Measurements from ENCODE around the gene LRRC56. TPM values are rescaled to one million over a fixed set of nuclear protein-coding genes. Genes with fewer than 3 reads are reported as not detected.

Gene LRRC56
- total RNA-seq, 1 donor = 0.94 TPM

- Histone ChIP-seq H3K27me3 (ENCODE audit: insufficient read depth, low read length) (no peaks in the 10 kb centered on the region), H3K4me3 (ENCODE audit: low read length) (no peak overlapping the region), H3K4me1 (ENCODE audit: insufficient read depth, low read length) (no peaks in the 10 kb centered on the region), H3K9me3 (ENCODE audit: low read depth, low read length) (no peaks in the 10 kb centered on the region)
Measured at GRCh38 chr11:596374-596773, 59.0 kb downstream of the LRRC56 start.

DNA sequence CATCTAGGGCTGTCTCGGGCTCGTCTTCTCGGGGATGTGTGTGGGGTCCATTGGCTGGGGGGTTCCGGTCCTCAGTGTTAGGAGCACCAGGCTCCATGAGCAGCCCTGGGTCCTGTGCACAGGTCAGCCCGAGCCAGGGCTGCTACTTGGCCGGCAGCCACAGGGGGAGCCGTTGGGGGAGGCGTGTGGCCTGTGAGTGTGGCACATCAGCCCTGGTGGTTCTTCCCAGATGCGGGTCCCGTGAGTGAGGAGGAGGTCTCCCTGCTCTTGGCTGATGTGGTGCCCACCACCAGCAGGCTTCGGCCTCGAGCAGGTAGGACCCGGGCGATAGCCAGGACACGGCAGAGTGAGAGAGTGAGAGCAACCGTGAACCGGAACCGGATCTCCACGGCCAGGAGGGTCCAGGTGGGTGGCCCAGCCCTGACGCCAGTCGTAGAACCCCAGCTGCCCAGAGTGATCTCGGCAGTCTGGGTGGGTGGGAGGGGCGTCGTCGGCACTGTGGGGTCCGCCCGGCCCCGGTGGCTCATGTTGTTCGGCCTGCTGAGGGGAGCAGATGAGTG lies 59.9 kb downstream of the LRRC56 start:
- H3K9me3 ChIP-seq (ENCODE audit: low read depth, low read length) = no peaks in the 10 kb centered on the region
- H3K4me1 ChIP-seq (ENCODE audit: insufficient read depth, low read length) = no peaks in the 10 kb centered on the region
- no peaks in the 10 kb centered on the region for H3K27me3 ChIP-seq (ENCODE audit: insufficient read depth, low read length)
- no peak overlapping the region for H3K4me3 ChIP-seq (ENCODE audit: low read length)

DNA sequence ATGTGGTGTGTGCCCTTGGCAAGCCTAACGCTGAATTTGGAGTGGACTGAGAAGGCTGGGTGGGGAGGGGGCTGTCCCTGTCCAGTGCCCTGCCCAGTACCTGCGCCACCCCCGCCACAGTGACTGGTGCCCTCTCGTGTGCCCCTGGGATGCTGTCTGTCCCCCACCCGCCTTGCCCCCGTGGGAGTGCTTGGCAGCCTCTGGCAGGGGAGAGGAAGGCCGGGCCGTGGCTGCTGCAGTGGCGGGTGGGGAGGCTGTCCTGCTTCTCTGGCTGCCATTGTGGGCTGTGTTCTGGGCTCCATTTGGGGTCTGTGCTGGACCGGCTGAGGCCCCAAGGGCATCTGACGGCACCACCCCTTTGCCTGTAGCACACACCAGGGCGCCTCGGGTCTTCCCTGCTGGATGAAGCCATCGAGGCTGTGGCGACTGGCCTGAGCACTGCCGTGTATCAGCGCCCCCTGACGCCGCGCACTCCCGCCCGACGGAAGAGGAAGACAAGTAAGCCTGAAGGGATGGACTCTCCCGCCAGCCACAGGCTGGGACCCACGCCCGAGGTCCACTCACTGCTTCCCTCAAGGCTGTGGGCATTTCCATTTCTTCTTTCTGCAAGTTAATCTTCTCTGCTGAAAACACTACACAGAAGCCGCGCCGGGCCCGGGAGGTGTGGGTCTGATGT lies 60.8 kb downstream of the LRRC56 start:
- no peaks in the 10 kb centered on the region for H3K27me3 ChIP-seq (ENCODE audit: insufficient read depth, low read length)
- no peak overlapping the region for H3K4me3 ChIP-seq (ENCODE audit: low read length)
- H3K4me1 ChIP-seq (ENCODE audit: insufficient read depth, low read length) = no peaks in the 10 kb centered on the region
- H3K9me3 ChIP-seq (ENCODE audit: low read depth, low read length) = no peaks in the 10 kb centered on the region

DNA sequence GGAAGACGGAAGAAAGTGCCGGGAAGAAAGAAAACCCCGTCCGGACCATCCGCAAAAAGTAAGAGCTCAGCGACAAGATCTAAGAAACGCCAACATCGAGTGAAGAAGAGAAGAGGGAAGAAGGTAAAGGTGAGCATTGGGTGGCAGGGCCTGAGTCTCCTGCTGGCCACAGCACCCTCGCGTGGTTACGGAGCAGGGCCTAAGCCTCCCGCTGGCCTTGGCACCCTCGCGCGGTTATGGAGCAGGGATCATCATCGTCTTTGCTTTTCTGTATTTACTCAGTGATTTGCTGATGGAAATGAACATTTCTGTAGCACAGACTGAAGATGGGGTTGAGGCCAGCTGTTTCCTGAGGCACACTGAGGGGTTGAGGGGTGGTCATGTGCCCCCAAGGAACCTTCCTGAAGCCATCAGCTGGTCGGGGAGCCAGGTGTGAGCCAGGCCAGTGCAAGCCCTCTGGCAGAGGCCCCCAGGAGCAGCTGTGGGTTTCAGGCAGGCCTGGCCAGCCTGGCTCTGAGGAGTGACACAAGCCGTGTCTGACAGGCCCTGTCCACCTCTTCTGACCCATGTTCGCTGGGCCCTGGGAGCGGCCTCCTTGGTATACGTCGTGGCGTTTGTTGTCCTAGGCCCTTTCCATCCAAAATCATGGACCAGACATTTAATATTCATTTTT lies 64.4 kb downstream of the LRRC56 start:
- no peaks in the 10 kb centered on the region for H3K9me3 ChIP-seq (ENCODE audit: low read depth, low read length)

DNA sequence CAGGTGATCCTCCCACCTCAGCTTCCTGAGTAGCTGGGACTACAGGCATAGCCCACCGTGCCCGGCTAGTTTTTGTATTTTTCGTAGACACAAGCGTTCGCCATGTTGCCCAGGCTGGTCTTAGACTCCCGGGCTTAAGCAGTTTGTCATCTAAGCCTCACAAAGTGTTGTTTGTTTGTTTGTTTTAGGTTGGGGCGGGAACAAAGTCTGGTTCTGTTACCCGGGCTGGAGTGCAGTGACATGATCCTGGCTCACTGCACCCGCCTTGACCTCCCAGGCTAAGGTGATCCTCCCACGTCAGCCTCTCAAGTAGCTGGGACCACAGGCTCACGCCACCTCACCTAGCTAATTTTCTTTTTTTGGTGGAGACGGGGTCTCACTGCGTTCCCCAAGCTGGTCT lies 65.8 kb downstream of the LRRC56 start:
- Histone ChIP-seq H3K27me3 (ENCODE audit: insufficient read depth, low read length) (no peaks in the 10 kb centered on the region), H3K4me1 (ENCODE audit: insufficient read depth, low read length) (no peaks in the 10 kb centered on the region), H3K9me3 (ENCODE audit: low read depth, low read length) (no peaks in the 10 kb centered on the region), H3K4me3 (ENCODE audit: low read length) (no peak overlapping the region)

More for the DNA sequence above, 64.4 kb downstream of the LRRC56 start:
- Histone ChIP-seq H3K4me3 (ENCODE audit: low read length) (no peak overlapping the region), H3K4me1 (ENCODE audit: insufficient read depth, low read length) (no peaks in the 10 kb centered on the region), H3K27me3 (ENCODE audit: insufficient read depth, low read length) (no peaks in the 10 kb centered on the region)

Other genes starting within 250 kb of the LRRC56 start
- 85.2 TPM for gene PGGHG, start 248.4 kb upstream of the LRRC56 start, total RNA-seq
- not detected for gene IFITM5, start 238.0 kb upstream of the LRRC56 start, total RNA-seq
- 52.9 TPM for gene IFITM2, start 229.7 kb upstream of the LRRC56 start, total RNA-seq
- 276 TPM for gene IFITM1, start 223.5 kb upstream of the LRRC56 start, total RNA-seq
- 14.1 TPM for gene IFITM3, start 216.7 kb upstream of the LRRC56 start, total RNA-seq
- gene B4GALNT4, start 168.0 kb upstream of the LRRC56 start, total RNA-seq = 0.21 TPM
- not detected for gene PKP3, start 143.3 kb upstream of the LRRC56 start, total RNA-seq
- 50.9 TPM for gene SIGIRR, start 122.5 kb upstream of the LRRC56 start, total RNA-seq
- 19.9 TPM for gene ANO9, start 95.5 kb upstream of the LRRC56 start, total RNA-seq
- gene PTDSS2, start 87.2 kb upstream of the LRRC56 start, total RNA-seq = 8.8 TPM
- gene RNH1, start 30.3 kb upstream of the LRRC56 start, total RNA-seq = 92.2 TPM
- gene HRAS, start 2.0 kb upstream of the LRRC56 start, total RNA-seq = 7.1 TPM
- 2.1 TPM for gene LMNTD2, start 23.2 kb downstream of the LRRC56 start, total RNA-seq
- 16.6 TPM for gene RASSF7, start 23.4 kb downstream of the LRRC56 start, total RNA-seq
- 25.1 TPM for gene PHRF1, start 38.9 kb downstream of the LRRC56 start, total RNA-seq
- gene IRF7, start 78.4 kb downstream of the LRRC56 start, total RNA-seq = 50.9 TPM
- gene CDHR5, start 87.4 kb downstream of the LRRC56 start, total RNA-seq = 0.10 TPM
- gene SCT, start 89.7 kb downstream of the LRRC56 start, total RNA-seq = not detected
- 0.10 TPM for gene DRD4, start 99.7 kb downstream of the LRRC56 start, total RNA-seq
- 30.7 TPM for gene DEAF1, start 157.7 kb downstream of the LRRC56 start, total RNA-seq
- gene TMEM80, start 158.3 kb downstream of the LRRC56 start, total RNA-seq = 8.3 TPM
- 2.1 TPM for gene EPS8L2, start 168.7 kb downstream of the LRRC56 start, total RNA-seq
- 141 TPM for gene TALDO1, start 209.9 kb downstream of the LRRC56 start, total RNA-seq
- gene GATD1, start 240.0 kb downstream of the LRRC56 start, total RNA-seq = 7.2 TPM

All from mononuclear cell (primary cell).